Astrocyte of the spinal cord (primary cell): ENCODE data around the gene PACSIN1.
"Not testable (repeated sequence)": the region's sequence is repeated elsewhere in the genome, so short reads cannot be mapped to it uniquely, and the experiment has no call there.

Source experiments
- DNase-seq: peaks from one replicate; pipeline ENCODE4 v3.0.0; 2011; ENCODE audit warnings: low read depth, low spot score
- H3K4me3 ChIP-seq: 2 replicates; pipeline ENCODE4 v1.5.1; 2011; ENCODE audit warnings: low read depth, mild to moderate bottlenecking, low read length, moderate library complexity
- CTCF ChIP-seq: IDR thresholded peaks from 2 replicates; pipeline ENCODE4 v1.5.1; 2012; ENCODE audit warnings: low read depth, mild to moderate bottlenecking, low read length, inconsistent platforms
- in situ Hi-C: cut with HindIII; loops from 2 replicates; pipeline ENCODE4 v1.10.0; 2017; ENCODE audit warnings: low sequenced_read_pairs

The PACSIN1 gene

DNA sequence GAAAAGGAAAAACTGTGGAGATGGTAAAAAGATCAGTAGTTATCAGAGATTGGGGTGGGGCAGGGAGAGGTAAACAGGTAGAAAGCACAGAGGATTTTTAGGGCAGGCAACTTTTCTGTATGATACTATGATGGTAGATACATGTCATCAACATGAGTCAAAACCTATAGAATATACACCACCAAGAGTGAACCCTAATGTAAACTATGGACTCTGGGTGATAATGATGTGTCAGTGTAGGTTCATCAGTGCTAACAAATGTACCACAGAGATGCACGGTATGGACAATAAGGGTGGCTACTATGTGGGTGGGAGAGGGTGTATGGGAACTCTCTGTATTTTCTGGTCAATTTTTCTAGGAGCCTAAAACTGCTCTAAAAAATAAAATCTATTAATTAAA lies 18.5 kb downstream of the PACSIN1 start:
- in situ Hi-C loops, result no loop called here
- no peak overlapping the region for H3K4me3 ChIP-seq
- no peak for TF ChIP-seq CTCF
- no peak for DNase-seq

- no peak overlapping the region for H3K4me3 ChIP-seq
- no peak for TF ChIP-seq CTCF
- in situ Hi-C loops, result no loop called here
Measured at GRCh38 chr6:34484899-34485298, 19.0 kb downstream of the PACSIN1 start.

GRCh38 chr6:34485321-34486060 lies 19.6 kb downstream of the PACSIN1 start:
- in situ Hi-C loops, result no loop called here
- no peak overlapping the region for H3K4me3 ChIP-seq
- TF ChIP-seq CTCF, result no peak
- DNase-seq, result no peak

More at GRCh38 chr6:34484899-34485298, 19.0 kb downstream of the PACSIN1 start:
- no peak for DNase-seq

GRCh38 chr6:34486106-34486740 lies 20.3 kb downstream of the PACSIN1 start:
- in situ Hi-C loops, result no loop called here
- H3K4me3 ChIP-seq, result no peak overlapping the region
- TF ChIP-seq CTCF, result no peak
- DNase-seq, result no peak

DNA sequence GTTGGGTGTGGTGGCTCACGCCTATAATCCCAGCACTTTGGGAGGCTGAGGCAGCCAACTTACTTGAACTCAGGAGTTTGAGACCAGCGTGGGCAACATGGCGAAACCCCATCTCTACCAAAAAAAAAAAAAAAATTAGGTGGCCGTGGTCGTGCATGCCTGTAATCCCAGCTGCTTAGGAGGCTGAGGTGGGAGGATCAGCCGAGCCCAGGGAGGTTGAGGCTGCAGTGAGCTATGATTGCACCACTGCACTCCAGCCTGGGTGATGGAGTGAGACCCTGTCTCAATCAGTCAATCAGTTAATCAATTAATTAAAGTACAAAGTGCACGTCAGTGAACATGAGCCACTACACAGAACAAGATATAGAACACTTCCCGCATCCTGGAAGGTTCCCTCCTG lies 21.0 kb downstream of the PACSIN1 start:
- DNase-seq, H3K4me3 ChIP-seq, in situ Hi-C loops: not testable (repeated sequence)

DNA sequence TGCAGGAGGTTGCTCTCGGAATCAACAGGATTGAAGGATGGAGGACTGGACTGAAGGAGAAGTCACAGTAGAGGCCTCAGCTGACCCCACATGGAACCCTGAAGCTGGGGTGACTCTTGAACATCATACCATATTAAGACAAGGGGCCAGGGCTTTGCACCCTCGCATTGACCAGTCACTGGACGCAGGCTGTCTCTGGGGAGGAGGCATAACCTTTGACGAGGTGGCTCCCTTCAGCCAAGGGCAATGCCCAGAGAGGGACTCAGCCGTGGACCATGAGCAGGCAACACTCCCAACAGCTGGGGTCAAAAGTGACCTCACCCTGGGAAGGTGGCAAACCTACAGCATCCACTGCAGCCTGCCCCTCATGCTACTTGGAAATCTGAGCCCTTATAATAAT lies 21.7 kb downstream of the PACSIN1 start:
- TF ChIP-seq CTCF, result no peak
- no peak overlapping the region for H3K4me3 ChIP-seq
- DNase-seq, result no peak
- in situ Hi-C loops, result no loop called here

- in situ Hi-C loops, result no loop called here
- no peak for TF ChIP-seq CTCF
- no peak for DNase-seq
- no peak overlapping the region for H3K4me3 ChIP-seq
Measured at GRCh38 chr6:34489207-34489805, 23.4 kb downstream of the PACSIN1 start.
